ENCODE results near the gene FBLN1. TPM values are rescaled to one million over a fixed set of nuclear protein-coding genes. Genes with fewer than 3 reads are reported as not detected.

FBLN1 gene
- polyA plus RNA-seq, 1 experiment: 241 TPM

- no peak overlapping the region for H3K4me3 ChIP-seq (ENCODE audit: low read depth, low read length)
- H3K9me3 ChIP-seq (ENCODE audit: control insufficient read depth, insufficient read depth, low read length): no peaks in the 10 kb centered on the region; the same call in 1 of the 2 replicates
- peaks cover 35% of the 10 kb centered on the region for H3K27me3 ChIP-seq (ENCODE audit: control insufficient read depth, insufficient read depth, low read length)
- no peak for TF ChIP-seq CTCF (IDR thresholded peaks at IDR 0.05; ENCODE audit: low read depth, low read length)
- H3K27ac ChIP-seq (ENCODE audit: low read depth, low read length): no peak overlapping the region
- ChIA-PET CTCF (no interaction called here), POLR2A (no interaction called here)
- DNase-seq (ENCODE audit: low read depth, low spot score): no peak
Observed at GRCh38 chr22:45631140-45631840, 128.6 kb downstream of the FBLN1 start.

GRCh38 chr22:45631841-45632238, 129.2 kb downstream of the FBLN1 start:
- POLR2A ChIA-PET: no interaction called here
- CTCF ChIA-PET: no interaction called here
- TF ChIP-seq CTCF (IDR thresholded peaks at IDR 0.05; ENCODE audit: low read depth, low read length): no peak

GRCh38 chr22:45632791-45633515, 130.3 kb downstream of the FBLN1 start:
- 0 out of 2 replicates have a peak overlapping the region, but pooled peaks have one; percentile 18 for H3K4me3 ChIP-seq (ENCODE audit: low read depth, low read length)
- CTCF ChIA-PET: interaction anchor here (0.6 kb wide), 1 partner anchor 232 kb away, joined by 3 read pairs; no protein-coding TSS in a partner anchor
- peaks cover 40% of the 10 kb centered on the region for H3K27me3 ChIP-seq (ENCODE audit: control insufficient read depth, insufficient read depth, low read length)
- TF ChIP-seq CTCF (IDR thresholded peaks at IDR 0.05; ENCODE audit: low read depth, low read length): no peak
- POLR2A ChIA-PET: no interaction called here
- DNase-seq (ENCODE audit: low read depth, low spot score): no peak
- H3K9me3 ChIP-seq (ENCODE audit: control insufficient read depth, insufficient read depth, low read length): no peaks in the 10 kb centered on the region; the same call in 1 of the 2 replicates
- H3K27ac ChIP-seq (ENCODE audit: low read depth, low read length): no peak overlapping the region

More at GRCh38 chr22:45631841-45632238, 129.2 kb downstream of the FBLN1 start:
- Histone ChIP-seq H3K27ac (ENCODE audit: low read depth, low read length) (no peak overlapping the region), H3K4me3 (ENCODE audit: low read depth, low read length) (no peak overlapping the region), H3K9me3 (ENCODE audit: control insufficient read depth, insufficient read depth, low read length) (no peaks in the 10 kb centered on the region; the same call in 1 of the 2 replicates), H3K27me3 (ENCODE audit: control insufficient read depth, insufficient read depth, low read length) (peaks cover 36% of the 10 kb centered on the region)
- no peak for DNase-seq (ENCODE audit: low read depth, low spot score)

DNA sequence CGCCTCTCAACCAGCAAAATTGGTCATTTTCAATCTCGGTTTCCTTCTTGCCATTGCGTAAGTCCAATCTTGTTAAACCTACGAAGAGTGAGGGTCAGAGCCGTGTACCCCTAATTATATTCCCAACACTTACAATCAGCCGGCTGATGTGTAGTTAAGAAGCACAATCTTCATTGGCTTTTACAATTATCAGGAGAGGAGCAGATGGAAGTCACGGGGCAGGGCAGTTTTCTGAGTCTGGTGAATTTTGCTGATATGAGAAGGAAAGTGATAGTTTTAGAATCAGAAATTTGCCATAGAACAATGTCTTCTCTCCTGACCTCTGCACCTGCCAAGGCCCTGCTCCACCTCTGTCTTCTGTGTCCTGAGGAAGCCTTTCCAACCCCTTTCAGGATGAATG, 134.0 kb downstream of the FBLN1 start:
- H3K9me3 ChIP-seq (ENCODE audit: control insufficient read depth, insufficient read depth, low read length): no peaks in the 10 kb centered on the region; the same call in 1 of the 2 replicates
- H3K27me3 ChIP-seq (ENCODE audit: control insufficient read depth, insufficient read depth, low read length): peaks cover 41% of the 10 kb centered on the region
- no peak for DNase-seq (ENCODE audit: low read depth, low spot score)
- H3K27ac ChIP-seq (ENCODE audit: low read depth, low read length): no peak overlapping the region
- no peak for TF ChIP-seq CTCF (IDR thresholded peaks at IDR 0.05; ENCODE audit: low read depth, low read length)
- CTCF ChIA-PET: no interaction called here
- POLR2A ChIA-PET: no interaction called here
- no peak overlapping the region for H3K4me3 ChIP-seq (ENCODE audit: low read depth, low read length)

DNA sequence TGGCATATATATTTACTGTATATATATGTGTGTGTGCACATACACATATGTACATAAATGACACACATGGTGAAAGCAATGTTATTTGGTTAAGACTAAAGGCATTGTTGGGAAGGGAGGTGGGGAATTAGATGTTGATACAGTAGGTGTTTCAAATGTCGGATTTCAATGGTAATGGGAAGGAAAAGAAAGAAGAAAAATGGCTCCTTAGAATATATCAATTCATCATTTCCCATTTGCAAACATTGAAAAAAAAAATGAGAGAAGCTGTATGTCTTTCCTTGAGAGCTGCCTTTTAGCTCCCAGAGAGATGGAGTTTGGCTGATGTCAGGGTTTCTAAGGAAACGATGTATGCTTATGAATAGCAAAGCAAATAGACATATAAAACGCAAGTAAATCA, 135.5 kb downstream of the FBLN1 start:
- TF ChIP-seq CTCF (IDR thresholded peaks at IDR 0.05; ENCODE audit: low read depth, low read length): no peak
- ChIA-PET CTCF (no interaction called here), POLR2A (interaction anchor here (1.1 kb wide), 1 partner anchor 29 kb away, joined by 3 read pairs; no protein-coding TSS in a partner anchor)
- DNase-seq (ENCODE audit: low read depth, low spot score): no peak
- no peak overlapping the region for H3K4me3 ChIP-seq (ENCODE audit: low read depth, low read length)
- no peaks in the 10 kb centered on the region; the same call in 1 of the 2 replicates for H3K9me3 ChIP-seq (ENCODE audit: control insufficient read depth, insufficient read depth, low read length)
- H3K27ac ChIP-seq (ENCODE audit: low read depth, low read length): no peak overlapping the region
- H3K27me3 ChIP-seq (ENCODE audit: control insufficient read depth, insufficient read depth, low read length): peaks cover 31% of the 10 kb centered on the region

All from AG04450 (cell line).